HepG2 (cell line): Measurements from ENCODE around the gene C1QTNF9. TPM values are rescaled to one million over a fixed set of nuclear protein-coding genes. Genes with fewer than 3 reads are reported as not detected.
"Not testable (repeated sequence)": the region's sequence is repeated elsewhere in the genome, so short reads cannot be mapped to it uniquely, and the experiment has no call there.

ENCODE experiments used
- ATAC-seq: fragments of 200-7000 bp; cut with Tn5 transposase; 3 replicates; pipeline ENCODE4 v1.9.1; 2020; ENCODE audit warnings: mild to moderate bottlenecking, moderate library complexity
- BruUV-seq: library from RNA; stranded (reverse); fragments of 400-500 nt; replicated peaks from 2 replicates; lab custom pipeline; 2021; lab: Mats Ljungman, UMichigan
- CTCF ChIA-PET: fragments of 300-600 bp; formaldehyde crosslinking; extraction: SDS; loops from one replicate; lab custom pipeline; 2021; ENCODE audit warnings: low total read pairs, inconsistent platforms, low intra/inter-chr PET ratio; lab: Yijun Ruan, JAX
- POLR2A ChIA-PET: fragments of 350-600 bp; sonication (Branson Sonifier 250); formaldehyde crosslinking; loops from one replicate; lab custom pipeline; 2020; ENCODE audit warnings: antibody characterized with exemption, inconsistent platforms; lab: Yijun Ruan, JAX
- DNase-seq: peaks from one replicate; pipeline ENCODE4 v3.0.0-alpha.2; 2015; ENCODE audit warnings: low spot score
- FAIRE-seq: peaks from 3 replicates; lab custom pipeline; 2011; peaks lifted over from hg19 to GRCh38; lab: Jason Lieb, UNC
- H2AFZ ChIP-seq: one replicate; pipeline ENCODE4 v1.6.1; 2011; ENCODE audit warnings: low read length, inconsistent platforms
- H3K27ac ChIP-seq: fragments of 300-600 bp; 3 replicates; pipeline ENCODE4 v1.8.0; 2011; ENCODE audit warnings: mixed run types, mild to moderate bottlenecking, mixed read lengths, low read length, inconsistent platforms; ENCODE audit not compliant: insufficient read depth; ENCODE audit errors: extremely low read length
- H3K27me3 ChIP-seq, 2 experiments: fragments of 200-600 bp in 1 of 2; 2 replicates in 1 of 2; 3 replicates in 1 of 2; pipeline versions ENCODE4 v1.6.0 to v1.8.0; 2011; ENCODE audit warnings: low read length in 2 of 2, mild to moderate bottlenecking in 2 of 2, moderate library complexity in 2 of 2, inconsistent platforms in 1 of 2; ENCODE audit not compliant: insufficient read depth in 2 of 2, control insufficient read depth in 1 of 2
- H3K36me3 ChIP-seq, 2 experiments: fragments of 200-600 bp in 1 of 2; replicated peaks in 1 of 2; 2 replicates in 1 of 2; 3 replicates in 1 of 2; pipeline versions ENCODE4 v1.5.1 to v1.8.0; 2011; ENCODE audit warnings: low read length in 2 of 2, inconsistent platforms in 1 of 2; ENCODE audit not compliant: insufficient read depth in 2 of 2, control insufficient read depth in 1 of 2
- H3K4me1 ChIP-seq: 2 replicates; pipeline ENCODE4 v1.5.1; 2012; ENCODE audit warnings: low read length, inconsistent platforms; ENCODE audit not compliant: insufficient read depth
- H3K4me2 ChIP-seq: 2 replicates; pipeline ENCODE4 v1.6.0; 2011; ENCODE audit warnings: low read depth, low read length, inconsistent platforms
- H3K4me3 ChIP-seq, 3 experiments: fragments of 200-600 bp in 1 of 3; sonication (generic), shearing (Covaris generic) in 1 of 3; replicated peaks in 1 of 3; 2 replicates each; pipeline ENCODE4 v1.5.1; 2011 to 2016; ENCODE audit warnings: low read length in 3 of 3, inconsistent platforms in 2 of 3, low read depth in 2 of 3, mild to moderate bottlenecking in 2 of 3, control low read depth in 1 of 3, mixed read lengths in 1 of 3; ENCODE audit not compliant: insufficient read depth in 1 of 3
- H3K79me2 ChIP-seq: one replicate; pipeline ENCODE4 v1.6.1; 2011; ENCODE audit warnings: low read length, inconsistent platforms; ENCODE audit not compliant: insufficient read depth
- H3K9ac ChIP-seq: 2 replicates; pipeline ENCODE4 v1.6.0; 2011; ENCODE audit warnings: mild to moderate bottlenecking, low read depth, low read length, inconsistent platforms; ENCODE audit not compliant: insufficient read depth
- H3K9me3 ChIP-seq: 2 replicates; pipeline ENCODE4 v1.5.1; 2012; ENCODE audit warnings: mild to moderate bottlenecking, low read length
- H4K20me1 ChIP-seq: 2 replicates; pipeline ENCODE4 v1.6.0; 2011; ENCODE audit warnings: inconsistent platforms, mild to moderate bottlenecking, low read length, moderate library complexity; ENCODE audit not compliant: insufficient read depth
- CHCHD3 ChIP-seq: sonication (generic); formaldehyde crosslinking; IDR thresholded peaks from 2 replicates; pipeline ENCODE4 v1.8.0; 2022; ENCODE audit warnings: mild to moderate bottlenecking, missing genetic modification reagents, moderate library complexity
- CREB1 ChIP-seq, 2 experiments: fragments of 450-650 bp in 1 of 2; IDR thresholded peaks; 2 replicates each; pipeline ENCODE4 v1.6.1; 2016 to 2017; ENCODE audit warnings: control low read depth in 1 of 2, mild to moderate bottlenecking in 1 of 2, missing compliant biosample characterization in 1 of 2, missing genetic modification characterization in 1 of 2
- ELF3 ChIP-seq: IDR thresholded peaks from 2 replicates; pipeline ENCODE4 v1.6.1; 2016; ENCODE audit warnings: missing genetic modification reagents, missing compliant biosample characterization
- NFE2L1 ChIP-seq: sonication (generic); formaldehyde crosslinking; IDR thresholded peaks from 2 replicates; pipeline ENCODE4 v1.4.0; 2020; ENCODE audit warnings: missing genetic modification reagents, mild to moderate bottlenecking, borderline replicate concordance
- RFXAP ChIP-seq: sonication (generic); formaldehyde crosslinking; IDR thresholded peaks from 2 replicates; pipeline ENCODE4 v1.4.0; 2020; ENCODE audit warnings: missing genetic modification reagents, borderline replicate concordance
- TCF12 ChIP-seq, 2 experiments: fragments of 450-650 bp in 1 of 2; sonication (generic) in 1 of 2; formaldehyde crosslinking in 1 of 2; IDR thresholded peaks; 2 replicates each; pipeline versions ENCODE4 v1.6.1 to v1.8.0; 2017 to 2022; ENCODE audit warnings: antibody characterized with exemption in 1 of 2, mild to moderate bottlenecking in 1 of 2, missing genetic modification reagents in 1 of 2, moderate library complexity in 1 of 2
- THAP7 ChIP-seq: sonication (generic); formaldehyde crosslinking; IDR thresholded peaks from 2 replicates; pipeline ENCODE4 v1.8.1; 2023; ENCODE audit warnings: mild to moderate bottlenecking, missing genetic modification reagents
- TP53 ChIP-seq: sonication (generic); formaldehyde crosslinking; conservative IDR thresholded peaks from 2 replicates; pipeline ENCODE4 v1.4.0; 2020; ENCODE audit warnings: missing genetic modification reagents
- ZNF33B ChIP-seq: sonication (generic); formaldehyde crosslinking; IDR thresholded peaks from 2 replicates; pipeline ENCODE4 v1.5.1; 2020; ENCODE audit warnings: mild to moderate bottlenecking, missing genetic modification reagents
- ZNF496 ChIP-seq: sonication (generic); formaldehyde crosslinking; IDR thresholded peaks from 2 replicates; pipeline ENCODE4 v1.8.1; 2023; ENCODE audit warnings: mild to moderate bottlenecking, moderate library complexity, missing genetic modification reagents; ENCODE audit not compliant: insufficient replicate concordance
- WGBS: methylation state at CpG from one replicate; pipeline ENCODE4 v1.1.6; 2017; ENCODE audit warnings: low lambda C conversion rate; 5-methylcytosine and 5-hydroxymethylcytosine counted together
- in situ Hi-C: cut with HindIII; loops from 2 replicates; pipeline ENCODE4 v1.10.0; 2017; ENCODE audit warnings: low pct_unique_long_range_greater_than_20kb; ENCODE audit not compliant: extremely low pct_ligation_motif_present
- intact Hi-C: fragments of 100-400 bp; cut with micrococcal nuclease; formaldehyde crosslinking; loops from one replicate; pipeline ENCODE4 v1.10.0; 2022; ENCODE audit not compliant: unreplicated experiment
- polyA plus RNA-seq, 8 experiments: library from polyadenylated mRNA; depleted of rRNA in 3 of 8; stranded (reverse) in 7 of 8; unstranded in 1 of 8; fragments of >200 nt; fragmentation: Illumina TruSeq in 4 of 8; extraction: Trizol in 4 of 8; gene quantifications; 2 replicates each; pipeline versions ENCODE4 v1.2.1 to v1.2.3, GENCODE V29; 2011 to 2016; ENCODE audit warnings: low read depth in 4 of 8, missing spikeins in 1 of 8, mixed read lengths in 1 of 8; ENCODE audit not compliant: insufficient read depth in 1 of 8
- total RNA-seq, 5 experiments: library from RNA; depleted of rRNA; stranded (reverse); fragments of >200 nt; fragmentation: Illumina TruSeq; extraction: Trizol; gene quantifications; 2 replicates each; pipeline ENCODE4 v1.2.3, GENCODE V29; 2016; ENCODE audit warnings: low read depth in 1 of 5

C1QTNF9 gene
- total and polyA plus RNA-seq, 2 of the 13 experiments (the other 11 are each of a cell fraction or from before 2014, with no cell fraction given): not detected

DNA sequence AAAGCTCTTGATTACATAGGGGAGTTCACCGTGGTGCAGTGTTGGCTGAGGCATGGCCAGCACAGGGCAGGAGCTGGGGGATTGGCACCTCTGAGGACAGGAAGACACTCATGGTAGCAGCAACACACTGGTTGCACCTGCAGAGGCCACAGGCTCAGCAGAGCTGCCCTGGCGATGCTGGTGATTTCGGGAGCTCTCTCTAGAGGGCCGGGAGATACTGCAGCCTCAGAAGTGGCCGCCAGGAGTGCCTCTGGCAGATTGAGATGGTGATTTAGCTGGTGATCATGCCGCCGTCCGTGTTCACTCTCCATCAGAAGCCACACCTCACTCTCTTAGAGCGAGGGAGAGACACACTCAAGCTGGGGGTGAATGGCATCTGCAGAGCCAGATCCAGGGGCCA lies 49.9 kb downstream of the C1QTNF9 start:
- H3K9ac ChIP-seq, H3K36me3 ChIP-seq, DNase-seq, BruUV-seq, CTCF ChIA-PET, POLR2A ChIA-PET, H3K4me1 ChIP-seq, H3K27ac ChIP-seq, H3K79me2 ChIP-seq, H2AFZ ChIP-seq, H3K4me2 ChIP-seq, FAIRE-seq, H3K9me3 ChIP-seq, H4K20me1 ChIP-seq, H3K4me3 ChIP-seq, H3K27me3 ChIP-seq: not testable (repeated sequence)
- 0% methylated on average over 4 of the region's 9 CpGs for WGBS
- ATAC-seq: peak; percentile 53
- intact Hi-C loops (loop anchor here (10.0 kb wide), 1 partner anchor 1424 kb away; no protein-coding TSS in a partner anchor), in situ Hi-C loops (loop anchor here (10.0 kb wide), 1 partner anchor 1424 kb away; no protein-coding TSS in a partner anchor)

- in situ Hi-C loops: no loop called here
- Histone ChIP-seq H3K36me3 (no peaks in the 10 kb centered on the region), H3K4me2 (no peak overlapping the region), H3K79me2 (no peaks in the 10 kb centered on the region), H3K27me3 (0 out of 5 replicates have a peak, but pooled peaks cover 0 to 7% of the 10 kb centered on the region in 2 experiments), H3K9me3 (no peaks in the 10 kb centered on the region), H3K9ac (no peak overlapping the region)
- no peak for DNase-seq
- BruUV-seq: no TSS peak
- CTCF ChIA-PET: no interaction called here
- TF ChIP-seq NFE2L1: no peak
- no peak for TF ChIP-seq ZNF496 (CRISPR knock-in tag)
- TF ChIP-seq TCF12 (IDR thresholded peaks at IDR 0.05): no peak
- TF ChIP-seq TCF12 (CRISPR knock-in tag; IDR thresholded peaks at IDR 0.05): no peak
- TF ChIP-seq ZNF33B (CRISPR knock-in tag): no peak
- TF ChIP-seq TP53 (CRISPR knock-in tag): no peak
- TF ChIP-seq THAP7 (CRISPR knock-in tag): no peak
- no peak for TF ChIP-seq RFXAP (CRISPR knock-in tag)
- TF ChIP-seq CREB1 (IDR thresholded peaks at IDR 0.05): no peak
- no peak for TF ChIP-seq CREB1 (CRISPR knock-in tag; IDR thresholded peaks at IDR 0.05)
- no peak for TF ChIP-seq CHCHD3 (CRISPR knock-in tag)
- TF ChIP-seq ELF3 (CRISPR knock-in tag): no peak
- TF ChIP-seq, all 625 proteins: peak for 0
- H3K27ac ChIP-seq: no peak overlapping the region
- FAIRE-seq (no peak), ATAC-seq (peak; percentile 74)
- intact Hi-C loops: no loop called here
- 4% methylated on average over 6 of the region's 7 CpGs for WGBS
- no peaks in the 10 kb centered on the region for H3K4me1 ChIP-seq
- POLR2A ChIA-PET: no interaction called here
- no peak overlapping the region for H2AFZ ChIP-seq
- no peaks in the 10 kb centered on the region for H4K20me1 ChIP-seq
- no peak overlapping the region for H3K4me3 ChIP-seq
Measured at GRCh38 chr13:24360106-24360505, 50.7 kb downstream of the C1QTNF9 start.
